OCI-LY3 (cell line): ENCODE results near the gene RGS9.

ENCODE experiments used
- H2AFZ ChIP-seq: fragments of 200-600, 300-600 bp; shearing (Covaris generic); 2 replicates; pipeline ENCODE4 v1.6.0; 2014; ENCODE audit warnings: antibody characterized with exemption, low read depth, low read length
- H3K27ac ChIP-seq: fragments of 200-600, 300-600 bp; sonication (generic); 2 replicates; pipeline ENCODE4 v1.5.1; 2014; ENCODE audit warnings: mild to moderate bottlenecking, low read length, moderate library complexity, mixed read lengths
- H3K27me3 ChIP-seq: fragments of 200-600, 300-600 bp; sonication (generic); 2 replicates; pipeline ENCODE4 v1.6.1; 2014; ENCODE audit warnings: low read depth, low read length, mixed read lengths
- H3K36me3 ChIP-seq: fragments of 200-600, 300-600 bp; sonication (generic); replicated peaks from 2 replicates; pipeline ENCODE3; 2014; ENCODE audit warnings: low read depth, low read length, mixed read lengths
- H3K4me1 ChIP-seq: fragments of 300-600, 200-600 bp; sonication (generic); 2 replicates; pipeline ENCODE4 v1.6.1; 2014; ENCODE audit warnings: low read length, mixed read lengths
- H3K4me2 ChIP-seq: fragments of 200-600, 300-600 bp; sonication (generic); 2 replicates; pipeline ENCODE4 v1.6.1; 2014; ENCODE audit warnings: low read length, mixed read lengths
- H3K4me3 ChIP-seq: fragments of 300-600, 200-600 bp; sonication (generic); 2 replicates; pipeline ENCODE4 v1.5.1; 2014; ENCODE audit warnings: antibody characterized with exemption, mild to moderate bottlenecking, low read length, moderate library complexity
- H3K79me2 ChIP-seq: fragments of 300-600, 200-600 bp; shearing (Covaris generic); 2 replicates; pipeline ENCODE4 v1.6.1; 2014; ENCODE audit warnings: mild to moderate bottlenecking, low read length, mixed read lengths
- H3K9ac ChIP-seq: fragments of 300-600, 200-600 bp; shearing (Covaris generic); 2 replicates; pipeline ENCODE4 v1.6.0; 2014; ENCODE audit warnings: mild to moderate bottlenecking, low read length, moderate library complexity
- H3K9me3 ChIP-seq: fragments of 200-600, 300-600 bp; shearing (Covaris generic); 2 replicates; pipeline ENCODE4 v1.6.1; 2014; ENCODE audit warnings: low read length, mixed read lengths; ENCODE audit not compliant: insufficient read depth
- H4K20me1 ChIP-seq: fragments of 200-600, 300-600 bp; sonication (generic); 2 replicates; pipeline ENCODE4 v1.6.1; 2016; ENCODE audit warnings: low read length, mixed read lengths; ENCODE audit not compliant: insufficient read depth
- CTCF ChIP-seq: fragments of 200-600, 300-600 bp; sonication (generic); IDR thresholded peaks from 2 replicates; pipeline ENCODE4 v1.5.1; 2014; ENCODE audit warnings: antibody characterized with exemption, low read length, low read depth
- EZH2phosphoT487 ChIP-seq: fragments of 200-600 bp; shearing (Covaris generic); IDR thresholded peaks from 2 replicates; pipeline ENCODE4 v1.6.1; 2018; ENCODE audit warnings: antibody characterized with exemption, mixed run types, low read depth

Gene RGS9

DNA sequence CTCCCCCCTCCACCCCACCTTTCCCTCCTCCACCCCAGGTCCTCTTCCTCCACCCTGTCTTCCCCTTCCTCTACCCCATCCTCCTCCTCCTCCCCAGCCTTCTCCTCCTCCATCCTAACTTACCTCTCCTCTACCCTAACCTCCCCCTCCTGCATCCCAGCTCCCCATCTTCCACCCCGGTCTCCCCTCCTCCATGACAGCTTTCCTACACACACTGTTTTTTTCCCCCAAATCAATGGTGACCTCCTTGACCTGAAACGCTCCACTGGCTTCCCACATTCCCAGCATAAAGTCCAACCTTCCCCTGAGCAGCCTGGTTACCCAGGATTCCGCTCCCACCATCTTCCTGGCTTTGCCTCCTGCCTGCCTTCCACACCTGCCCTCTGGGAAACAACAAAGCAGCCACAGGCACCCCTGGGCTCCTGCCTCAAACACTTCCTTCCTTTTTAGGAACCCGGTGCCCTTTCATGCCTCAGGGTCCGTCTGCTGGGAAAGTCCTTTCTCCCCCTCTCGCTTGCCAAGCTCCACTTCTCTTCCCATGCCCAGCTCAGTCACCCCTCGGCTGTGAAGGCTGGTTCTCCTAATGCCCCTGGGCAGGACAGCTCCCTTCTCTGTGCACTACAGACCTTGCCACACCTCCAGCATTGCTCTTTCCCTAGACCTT, 2.1 kb downstream of the RGS9 start:
- no peak for TF ChIP-seq EZH2phosphoT487
- no peak for TF ChIP-seq CTCF
- Histone ChIP-seq H3K4me1 (peaks cover 46% of the 10 kb centered on the region), H3K4me3 (no peak overlapping the region), H2AFZ (no peak overlapping the region), H3K9ac (no peak overlapping the region), H3K27me3 (no peaks in the 10 kb centered on the region; the same call in 1 of the 2 replicates), H3K36me3 (no peaks in the 10 kb centered on the region), H3K9me3 (no peaks in the 10 kb centered on the region), H4K20me1 (no peaks in the 10 kb centered on the region), H3K4me2 (peak overlapping the region; percentile 93), H3K27ac (no peak overlapping the region), H3K79me2 (no peaks in the 10 kb centered on the region)

- H3K79me2 ChIP-seq = no peaks in the 10 kb centered on the region
- H3K4me1 ChIP-seq = peaks cover 27% of the 10 kb centered on the region
- no peaks in the 10 kb centered on the region for H3K9me3 ChIP-seq
- no peaks in the 10 kb centered on the region for H4K20me1 ChIP-seq
- no peaks in the 10 kb centered on the region for H3K36me3 ChIP-seq
- H3K27ac ChIP-seq = no peak overlapping the region
- no peak for TF ChIP-seq EZH2phosphoT487
- TF ChIP-seq CTCF = no peak
- no peak overlapping the region for H3K9ac ChIP-seq
- H3K27me3 ChIP-seq = no peaks in the 10 kb centered on the region; the same call in 1 of the 2 replicates
- H3K4me2 ChIP-seq = no peak overlapping the region
- H3K4me3 ChIP-seq = no peak overlapping the region
- H2AFZ ChIP-seq = no peak overlapping the region
These were observed 5.1 kb downstream of the RGS9 start for GRCh38 chr17:65142247-65142646.

- Histone ChIP-seq H2AFZ (no peak overlapping the region), H4K20me1 (no peaks in the 10 kb centered on the region), H3K27ac (no peak overlapping the region), H3K79me2 (no peaks in the 10 kb centered on the region), H3K4me1 (peaks cover 9% of the 10 kb centered on the region), H3K4me3 (no peak overlapping the region), H3K4me2 (no peak overlapping the region), H3K9me3 (no peaks in the 10 kb centered on the region), H3K27me3 (no peaks in the 10 kb centered on the region), H3K36me3 (no peaks in the 10 kb centered on the region), H3K9ac (no peak overlapping the region)
- TF ChIP-seq CTCF = no peak
- no peak for TF ChIP-seq EZH2phosphoT487
These were observed 6.9 kb downstream of the RGS9 start for GRCh38 chr17:65143889-65144604.

GRCh38 chr17:65145743-65146142, 8.6 kb downstream of the RGS9 start:
- Histone ChIP-seq H3K9ac (no peak overlapping the region), H3K27me3 (no peaks in the 10 kb centered on the region), H3K4me2 (no peak overlapping the region), H3K9me3 (no peaks in the 10 kb centered on the region), H2AFZ (no peak overlapping the region), H3K79me2 (no peaks in the 10 kb centered on the region), H3K4me3 (no peak overlapping the region), H3K27ac (no peak overlapping the region), H3K36me3 (no peaks in the 10 kb centered on the region), H4K20me1 (no peaks in the 10 kb centered on the region), H3K4me1 (0 out of 2 replicates have a peak, but pooled peaks cover 2% of the 10 kb centered on the region)
- TF ChIP-seq CTCF (no peak), EZH2phosphoT487 (no peak)
